NCI-H1417 (cell line): ENCODE results near the gene PTPRT.

Source experiments
- DNase-seq, 3 experiments: peaks; one replicate each; lab custom pipeline; 2025; lab: John Stamatoyannopoulos, UW

Gene PTPRT

DNA sequence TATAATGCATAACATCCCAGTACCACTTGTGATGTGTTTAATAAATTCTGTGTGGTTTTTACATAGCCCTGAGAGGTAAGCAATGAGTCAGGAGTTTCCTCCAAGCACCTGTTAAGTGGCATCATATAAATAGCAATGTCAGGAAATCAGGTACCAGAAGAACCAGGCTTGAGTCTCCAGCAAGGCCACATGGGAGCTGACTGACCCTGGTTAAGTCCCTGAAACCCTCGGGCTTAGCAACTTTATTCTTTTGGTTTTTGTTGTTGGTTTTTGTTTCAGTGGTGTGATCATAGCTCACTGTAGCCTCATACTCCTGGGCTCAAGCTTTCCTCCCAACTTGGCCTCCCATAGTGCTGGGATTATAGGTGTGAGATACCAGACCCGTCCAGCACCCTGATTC lies 70.0 kb downstream of the PTPRT start:
- DNase-seq: no peak

- no peak for DNase-seq
Observed at GRCh38 chr20:43102394-43102793, 87.3 kb downstream of the PTPRT start.

- no peak for DNase-seq
Observed at GRCh38 chr20:43096931-43097260, 92.8 kb downstream of the PTPRT start.

DNA sequence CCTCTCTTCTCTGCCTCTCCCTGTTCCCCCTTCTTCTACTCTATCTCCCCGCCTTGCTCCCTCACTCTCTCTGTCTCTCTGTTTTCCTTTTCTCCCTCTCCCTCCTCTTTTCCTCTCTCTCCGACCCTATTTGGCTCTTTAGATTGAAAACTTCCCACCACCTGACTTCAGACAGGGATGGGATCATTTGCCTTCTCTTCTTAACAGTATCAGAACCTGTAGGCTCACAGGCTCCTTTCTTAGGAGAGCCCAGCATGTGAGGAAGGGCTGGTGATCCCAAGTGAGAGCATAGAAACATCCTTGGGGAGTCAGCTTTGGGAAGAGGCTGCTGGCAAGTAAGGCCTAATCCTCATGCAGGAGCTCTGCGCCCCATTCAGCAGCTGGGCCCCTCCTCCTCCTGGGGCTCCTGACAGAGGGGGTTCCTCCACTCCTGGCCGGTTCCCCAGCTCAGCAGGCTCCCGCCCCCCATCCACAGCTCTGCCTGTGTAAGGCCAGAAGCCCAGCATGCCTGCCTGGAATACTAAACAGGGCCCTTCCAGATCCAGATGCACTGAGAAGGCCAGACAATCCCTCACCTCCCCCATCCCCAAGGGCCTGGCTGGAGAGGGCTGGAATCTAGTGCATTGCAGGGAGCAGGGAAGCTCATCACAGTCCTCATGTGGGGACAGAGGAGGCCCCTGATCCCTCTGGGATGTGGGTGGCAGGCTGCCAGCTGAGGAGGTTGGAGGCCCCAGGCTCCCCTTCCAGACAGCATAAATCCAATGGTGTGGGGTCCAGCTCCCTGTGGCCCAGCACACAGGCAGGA lies 93.4 kb downstream of the PTPRT start:
- peak in 1 of 3 experiments; percentile 19 for DNase-seq

GRCh38 chr20:43095034-43095433 lies 94.7 kb downstream of the PTPRT start:
- peak in 1 of 3 experiments; percentile 22 for DNase-seq

- DNase-seq: no peak
Observed at GRCh38 chr20:43092386-43093088, 97.2 kb downstream of the PTPRT start.

DNA sequence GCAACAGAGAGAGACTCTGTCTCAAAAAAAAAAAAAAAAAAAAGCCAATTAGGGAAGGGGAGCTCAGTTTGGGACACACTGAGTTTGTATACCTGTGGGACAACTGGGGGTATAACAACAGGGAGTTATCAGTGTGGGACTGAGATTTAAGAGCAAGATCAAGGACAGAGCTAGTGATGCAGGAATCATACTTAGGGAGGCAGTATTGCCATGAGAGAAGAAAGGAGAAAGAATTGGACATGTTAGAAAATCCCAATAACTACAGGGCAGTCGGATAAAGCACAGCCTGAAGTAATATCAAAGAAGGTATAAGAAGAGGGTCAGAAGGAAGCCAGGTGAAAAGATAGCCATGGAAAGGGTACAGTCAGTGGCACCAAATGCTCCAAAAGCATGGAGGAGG lies 121.2 kb downstream of the PTPRT start:
- DNase-seq: no peak

GRCh38 chr20:43066125-43066524 lies 123.6 kb downstream of the PTPRT start:
- no peak for DNase-seq

- no peak for DNase-seq
Observed at GRCh38 chr20:43065299-43065698, 124.4 kb downstream of the PTPRT start.

DNA sequence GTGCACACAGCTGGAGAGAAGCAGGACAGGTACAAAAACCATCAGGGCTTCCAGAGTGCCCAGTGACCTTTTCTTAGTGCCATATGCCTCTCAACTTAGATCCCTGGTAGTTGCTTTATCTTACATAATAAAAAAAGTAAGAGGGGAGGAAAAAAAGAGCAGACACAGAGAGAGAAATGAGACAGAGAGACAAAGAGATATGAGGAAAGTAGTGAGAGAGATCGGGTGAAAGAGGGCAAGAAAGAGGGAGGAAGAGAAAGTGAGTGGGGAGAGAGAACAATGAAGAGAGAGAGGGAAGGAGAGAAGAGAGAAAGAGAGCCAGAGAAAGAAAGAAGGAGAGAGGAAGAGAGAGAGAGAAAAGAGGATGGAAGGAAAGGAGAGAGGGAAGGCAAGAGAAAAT lies 131.6 kb downstream of the PTPRT start:
- DNase-seq: no peak

- no peak for DNase-seq
Observed at GRCh38 chr20:43057317-43057716, 132.4 kb downstream of the PTPRT start.

- no peak for DNase-seq
Observed at GRCh38 chr20:43055181-43055884, 134.4 kb downstream of the PTPRT start.

DNA sequence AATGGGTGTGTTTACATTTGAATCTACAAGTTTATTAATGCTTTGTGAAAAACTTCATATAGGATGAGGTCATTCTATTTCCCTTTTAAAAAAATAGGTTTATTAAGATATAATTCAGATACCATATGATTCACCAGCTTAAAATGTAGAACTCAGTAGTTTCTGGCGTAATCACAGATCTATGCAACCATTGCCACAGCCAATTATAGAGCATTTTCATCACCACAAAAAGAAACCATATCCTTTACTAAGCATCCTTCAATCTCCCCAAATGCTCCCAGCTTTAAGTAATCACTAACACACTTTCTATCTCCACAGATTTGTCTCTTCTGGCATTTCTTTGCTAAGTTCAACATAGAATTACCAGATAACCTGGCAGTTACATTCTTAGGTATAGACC lies 137.2 kb downstream of the PTPRT start:
- DNase-seq: no peak

- no peak for DNase-seq
Observed at GRCh38 chr20:43046966-43047365, 142.7 kb downstream of the PTPRT start.

DNA sequence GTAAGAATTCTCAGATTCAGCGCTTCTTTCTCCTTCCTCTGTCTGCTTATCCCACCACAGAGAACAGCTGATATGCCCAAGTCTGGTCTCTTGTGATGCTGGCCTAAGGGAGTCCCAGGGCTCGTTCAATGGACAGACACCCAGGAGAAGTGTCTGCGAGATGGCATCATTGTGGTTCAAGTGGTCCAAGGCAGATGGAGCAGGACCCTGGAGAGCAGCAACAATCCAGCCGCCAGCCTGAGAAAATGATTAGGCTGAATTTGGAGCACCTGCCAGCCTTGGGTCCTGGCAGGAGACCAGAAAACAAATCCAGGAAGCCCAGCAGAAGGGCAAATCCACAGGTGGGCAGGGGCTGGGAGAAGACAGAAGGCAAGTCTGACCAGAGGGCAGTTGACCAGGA lies 145.8 kb downstream of the PTPRT start:
- peak in 1 of 3 experiments; percentile 43 for DNase-seq

GRCh38 chr20:43040427-43040826 lies 149.3 kb downstream of the PTPRT start:
- no peak for DNase-seq

DNA sequence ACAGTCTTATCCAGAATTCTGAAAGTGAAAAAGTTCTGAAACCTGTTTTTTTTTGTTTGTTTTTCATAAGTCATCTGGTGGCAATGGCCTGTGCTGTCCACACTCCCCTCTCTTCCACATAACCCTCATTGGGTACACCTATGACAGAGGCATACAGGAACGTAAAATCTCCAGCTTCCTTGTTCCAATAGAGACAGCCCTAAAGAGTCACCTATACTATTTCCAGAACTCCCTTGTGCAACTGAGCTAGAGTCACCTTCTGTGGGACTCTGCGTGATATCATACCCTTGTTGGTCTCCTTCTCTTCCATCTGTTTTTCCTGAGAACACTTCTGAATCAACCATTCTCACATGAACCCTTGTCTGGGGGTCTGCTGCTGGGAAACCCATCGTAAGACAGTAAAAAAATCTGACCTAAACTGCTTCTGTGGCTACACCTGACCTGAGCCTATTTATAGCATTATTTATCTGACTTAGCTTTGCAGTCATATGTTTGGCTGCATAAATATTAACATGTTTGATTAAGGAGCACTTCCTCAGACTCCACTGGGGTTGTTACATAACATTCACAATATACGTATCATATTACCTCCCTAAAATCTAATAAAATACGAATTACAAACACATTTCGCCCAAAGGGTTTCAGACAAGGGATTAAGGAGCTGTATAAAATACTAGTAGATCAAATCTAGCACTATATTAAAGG lies 151.9 kb downstream of the PTPRT start:
- DNase-seq: peak in 1 of 3 experiments; percentile 25

DNA sequence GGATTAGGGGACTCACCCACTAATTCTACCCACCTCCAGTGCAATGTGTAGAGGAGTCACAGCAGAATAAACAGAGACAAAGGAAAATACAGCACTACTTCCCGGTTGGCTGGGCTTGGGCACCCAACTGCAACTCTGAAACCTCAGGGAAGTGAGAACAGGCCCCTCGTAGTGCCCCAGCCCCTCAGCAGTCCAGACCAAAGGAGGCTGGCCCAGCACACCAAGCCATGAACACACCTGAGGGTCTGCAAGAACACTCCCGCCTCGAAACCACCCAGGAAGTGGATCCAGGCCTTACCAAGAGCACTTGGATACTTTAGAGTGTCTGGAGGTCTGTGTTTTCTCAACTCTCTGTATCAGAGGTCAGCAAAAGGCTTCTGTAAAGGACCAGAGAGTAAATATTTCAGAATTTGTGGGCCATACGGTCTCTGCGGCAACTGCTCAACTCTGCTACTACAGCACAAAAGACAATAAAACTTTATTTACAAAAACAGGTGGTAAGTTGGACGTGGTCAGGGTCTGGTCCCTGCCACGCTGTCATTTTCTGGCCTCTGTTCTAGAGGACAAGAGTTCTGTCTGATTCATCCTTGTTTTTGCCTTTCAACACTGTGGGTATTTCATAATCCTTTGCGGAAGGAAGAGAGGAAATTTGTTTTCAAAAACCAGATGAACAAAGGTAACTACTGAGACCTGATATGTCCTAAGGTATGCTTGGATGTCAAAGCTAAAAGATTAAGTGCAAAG lies 154.6 kb downstream of the PTPRT start:
- no peak for DNase-seq

- DNase-seq: no peak
Observed at GRCh38 chr20:43032459-43032858, 157.2 kb downstream of the PTPRT start.

DNA sequence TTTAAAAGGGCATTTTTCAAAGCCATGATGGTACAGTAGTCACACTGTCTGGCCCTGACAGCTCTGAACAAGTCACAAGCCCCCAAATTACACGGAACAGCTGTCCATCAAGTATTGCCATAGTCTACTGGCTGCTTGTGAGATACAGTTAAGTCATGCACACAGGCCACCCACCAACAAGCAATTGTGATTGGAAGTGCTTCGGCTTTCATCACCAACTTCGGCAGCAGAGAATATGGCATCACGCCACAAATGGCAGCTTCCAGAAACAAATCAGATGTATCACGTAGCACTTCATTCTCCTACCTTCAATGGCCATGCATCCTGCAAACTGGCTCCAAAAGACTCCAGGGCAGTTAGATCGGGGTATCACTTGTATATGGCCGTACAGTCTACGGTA lies 160.5 kb downstream of the PTPRT start:
- no peak for DNase-seq

- peak in 2 of 3 experiments; percentile 18 to 68 for DNase-seq
Observed at GRCh38 chr20:43028470-43028869, 161.2 kb downstream of the PTPRT start.

DNA sequence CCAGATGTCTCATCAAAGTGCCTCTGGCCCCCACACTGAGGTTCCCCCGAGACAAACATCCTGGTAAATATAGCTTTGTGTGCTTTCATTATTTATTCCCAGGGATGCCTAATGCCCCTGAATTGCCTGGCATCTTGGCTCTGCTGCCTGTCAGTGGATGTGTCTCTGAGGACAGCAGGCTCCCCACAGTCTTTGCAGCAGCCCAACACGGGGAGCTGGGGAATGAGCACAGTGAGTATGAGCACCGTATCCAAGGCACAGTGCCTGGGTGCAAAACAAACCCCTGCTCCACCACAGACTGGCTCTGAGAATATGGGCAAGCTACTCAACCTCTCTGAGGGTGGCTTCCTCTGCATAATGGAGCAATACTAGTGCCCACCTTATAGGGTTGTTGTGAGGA lies 165.9 kb downstream of the PTPRT start:
- no peak for DNase-seq
